ENCODE results near the gene SDR42E2.
"Not testable (repeated sequence)": the region's sequence is repeated elsewhere in the genome, so short reads cannot be mapped to it uniquely, and the experiment has no call there.

Gene SDR42E2

GRCh38 chr16:22194707-22195444 lies 32.6 kb downstream of the SDR42E2 start:
- FAIRE-seq (no peak), DNase-seq (ENCODE audit: insufficient read length, low spot score) (no peak)
- TF ChIP-seq POU2F2 (IDR thresholded peaks at IDR 0.05; ENCODE audit: low read depth, low read length) = no peak
- peak; percentile 52 for TF ChIP-seq SPI1 (IDR thresholded peaks at IDR 0.05; ENCODE audit: low read depth, low read length)

- DNase-seq (ENCODE audit: insufficient read length, low spot score) (no peak), FAIRE-seq (no peak)
- TF ChIP-seq TAF1 (IDR thresholded peaks at IDR 0.05; ENCODE audit: low read depth, low read length) (no peak), POLR2A (IDR thresholded peaks at IDR 0.05; ENCODE audit: low read depth, low read length) (no peak), PAX5 (IDR thresholded peaks at IDR 0.05; ENCODE audit: insufficient read depth, low read length, severe bottlenecking) (no peak), POU2F2 (IDR thresholded peaks at IDR 0.05; ENCODE audit: low read depth, low read length) (no peak), SPI1 (IDR thresholded peaks at IDR 0.05; ENCODE audit: low read depth, low read length) (no peak), POLR2AphosphoS5 (IDR thresholded peaks at IDR 0.05; ENCODE audit: low read depth, low read length) (no peak)
Measured at GRCh38 chr16:22195445-22195694, 33.1 kb downstream of the SDR42E2 start.

- TF ChIP-seq POLR2A (IDR thresholded peaks at IDR 0.05; ENCODE audit: low read depth, low read length) (peak; percentile 80), POLR2AphosphoS5 (IDR thresholded peaks at IDR 0.05; ENCODE audit: low read depth, low read length) (no peak), TAF1 (IDR thresholded peaks at IDR 0.05; ENCODE audit: low read depth, low read length) (0 out of 2 replicates have a peak, but pooled peaks have one; percentile 43), POU2F2 (IDR thresholded peaks at IDR 0.05; ENCODE audit: low read depth, low read length) (peak; percentile 80; the same call in 1 of the 2 replicates)
- FAIRE-seq (peak; percentile 64), DNase-seq (ENCODE audit: insufficient read length, low spot score) (no peak)
Measured at GRCh38 chr16:22195695-22196558, 33.6 kb downstream of the SDR42E2 start.

GRCh38 chr16:22196559-22197168 lies 34.4 kb downstream of the SDR42E2 start:
- DNase-seq (ENCODE audit: insufficient read length, low spot score); FAIRE-seq: not testable (repeated sequence)

- DNase-seq (ENCODE audit: insufficient read length, low spot score) (no peak), FAIRE-seq (peak; percentile 45)
- TF ChIP-seq PAX5 (IDR thresholded peaks at IDR 0.05; ENCODE audit: insufficient read depth, low read length, severe bottlenecking) (no peak), POLR2A (IDR thresholded peaks at IDR 0.05; ENCODE audit: low read depth, low read length) (no peak), POU2F2 (IDR thresholded peaks at IDR 0.05; ENCODE audit: low read depth, low read length) (no peak), SPI1 (IDR thresholded peaks at IDR 0.05; ENCODE audit: low read depth, low read length) (no peak), POLR2AphosphoS5 (IDR thresholded peaks at IDR 0.05; ENCODE audit: low read depth, low read length) (no peak)
Measured at GRCh38 chr16:22198547-22199293, 36.4 kb downstream of the SDR42E2 start.

- FAIRE-seq = no peak
- TF ChIP-seq SPI1 (IDR thresholded peaks at IDR 0.05; ENCODE audit: low read depth, low read length) (no peak), POLR2AphosphoS5 (IDR thresholded peaks at IDR 0.05; ENCODE audit: low read depth, low read length) (no peak)
Measured at GRCh38 chr16:22202261-22202637, 39.9 kb downstream of the SDR42E2 start.

GRCh38 chr16:22203091-22203490 lies 40.8 kb downstream of the SDR42E2 start:
- no peak for DNase-seq (ENCODE audit: insufficient read length, low spot score)
- TF ChIP-seq POLR2AphosphoS5 (IDR thresholded peaks at IDR 0.05; ENCODE audit: low read depth, low read length) = no peak
- no peak for TF ChIP-seq POLR2A (IDR thresholded peaks at IDR 0.05; ENCODE audit: low read depth, low read length)
- TF ChIP-seq POU2F2 (IDR thresholded peaks at IDR 0.05; ENCODE audit: low read depth, low read length) = no peak
- TF ChIP-seq SPI1 (IDR thresholded peaks at IDR 0.05; ENCODE audit: low read depth, low read length) = no peak
- TF ChIP-seq PAX5 (IDR thresholded peaks at IDR 0.05; ENCODE audit: insufficient read depth, low read length, severe bottlenecking) = no peak
- TF ChIP-seq TAF1 (IDR thresholded peaks at IDR 0.05; ENCODE audit: low read depth, low read length) = no peak
- no peak for FAIRE-seq

More at GRCh38 chr16:22202261-22202637, 39.9 kb downstream of the SDR42E2 start:
- DNase-seq (ENCODE audit: insufficient read length, low spot score) = no peak

- TF ChIP-seq TAF1 (IDR thresholded peaks at IDR 0.05; ENCODE audit: low read depth, low read length) (no peak), POU2F2 (IDR thresholded peaks at IDR 0.05; ENCODE audit: low read depth, low read length) (no peak), POLR2A (IDR thresholded peaks at IDR 0.05; ENCODE audit: low read depth, low read length) (no peak), POLR2AphosphoS5 (IDR thresholded peaks at IDR 0.05; ENCODE audit: low read depth, low read length) (no peak)
- no peak for FAIRE-seq
- no peak for DNase-seq (ENCODE audit: insufficient read length, low spot score)
Measured at GRCh38 chr16:22204091-22204655, 41.9 kb downstream of the SDR42E2 start.

GRCh38 chr16:22205577-22206012 lies 43.3 kb downstream of the SDR42E2 start:
- TF ChIP-seq PAX5 (IDR thresholded peaks at IDR 0.05; ENCODE audit: insufficient read depth, low read length, severe bottlenecking) (no peak), SPI1 (IDR thresholded peaks at IDR 0.05; ENCODE audit: low read depth, low read length) (no peak), POLR2AphosphoS5 (IDR thresholded peaks at IDR 0.05; ENCODE audit: low read depth, low read length) (no peak), TAF1 (IDR thresholded peaks at IDR 0.05; ENCODE audit: low read depth, low read length) (no peak), POLR2A (IDR thresholded peaks at IDR 0.05; ENCODE audit: low read depth, low read length) (no peak), POU2F2 (IDR thresholded peaks at IDR 0.05; ENCODE audit: low read depth, low read length) (no peak)
- no peak for FAIRE-seq
- DNase-seq (ENCODE audit: insufficient read length, low spot score) = no peak
